ENCODE data around the gene GJB1. TPM values are rescaled to one million over a fixed set of nuclear protein-coding genes. Genes with fewer than 3 reads are reported as not detected.

Gene GJB1
- total and polyA plus RNA-seq, 11 donors, result not detected

GRCh38 chrX:71236836-71237235 is 13.8 kb downstream of the GJB1 start:
- Histone ChIP-seq H3K4me3 (no peak overlapping the region), H3K36me3 (peaks cover 0 to 20% (median 12%) of the 10 kb centered on the region in 9 donors), H3K4me1 (no peaks in the 10 kb centered on the region), H3K9me3 (no peaks in the 10 kb centered on the region), H3K27ac (no peak overlapping the region), H3K27me3 (no peaks in the 10 kb centered on the region)
- DNase-seq (no peak), ATAC-seq (no peak)
- 88 to 100% (median 93%) methylated on average over 1 of the region's 1 CpG for WGBS, 4 donors
- no peak for TF ChIP-seq POLR2A (IDR thresholded peaks at IDR 0.05)
- TF ChIP-seq CTCF (IDR thresholded peaks at IDR 0.05), result no peak
- intact Hi-C loops (cut with DNase I), result no loop called here

- DNase-seq (no peak), ATAC-seq (no peak)
- H3K4me1 ChIP-seq, result no peaks in the 10 kb centered on the region
- no peaks in the 10 kb centered on the region for H3K27me3 ChIP-seq
- no peaks in the 10 kb centered on the region for H3K9me3 ChIP-seq
- 77 to 95% (median 89%) methylated on average over 3 of the region's 3 CpGs for WGBS, 4 donors
- peaks cover 0 to 48% (median 40%) of the 10 kb centered on the region in 9 donors for H3K36me3 ChIP-seq
- TF ChIP-seq CTCF (IDR thresholded peaks at IDR 0.05), result no peak
- no peak overlapping the region for H3K4me3 ChIP-seq
- no peak overlapping the region for H3K27ac ChIP-seq
- intact Hi-C loops (cut with DNase I), result no loop called here
Observed at GRCh38 chrX:71239781-71240180, 16.8 kb downstream of the GJB1 start.

- Histone ChIP-seq H3K36me3 (peaks cover 0 to 62% (median 52%) of the 10 kb centered on the region in 9 donors), H3K9me3 (no peaks in the 10 kb centered on the region), H3K27me3 (no peaks in the 10 kb centered on the region), H3K27ac (no peak overlapping the region), H3K4me1 (no peaks in the 10 kb centered on the region), H3K4me3 (no peak overlapping the region)
- ATAC-seq (no peak), DNase-seq (no peak)
- 72 to 83% (median 78%) methylated on average over 6 of the region's 6 CpGs for WGBS, 4 donors
- intact Hi-C loops (cut with DNase I), result no loop called here
- TF ChIP-seq CTCF (IDR thresholded peaks at IDR 0.05) (no peak), POLR2A (IDR thresholded peaks at IDR 0.05) (no peak)
Observed at GRCh38 chrX:71241301-71241700, 18.3 kb downstream of the GJB1 start.

- Histone ChIP-seq H3K4me3 (no peak overlapping the region), H3K36me3 (peaks cover 0 to 90% (median 70%) of the 10 kb centered on the region in 9 donors), H3K27me3 (no peaks in the 10 kb centered on the region), H3K27ac (no peak overlapping the region), H3K4me1 (no peaks in the 10 kb centered on the region), H3K9me3 (no peaks in the 10 kb centered on the region)
- ATAC-seq, result no peak
- no peak for TF ChIP-seq CTCF (IDR thresholded peaks at IDR 0.05)
- TF ChIP-seq POLR2A (IDR thresholded peaks at IDR 0.05), result no peak
- no peak for DNase-seq
- 82 to 95% (median 93%) methylated on average over 9 of the region's 9 CpGs for WGBS, 4 donors
- intact Hi-C loops (cut with DNase I), result no loop called here
Observed at GRCh38 chrX:71244359-71245128, 21.5 kb downstream of the GJB1 start.

Measured in heart left ventricle (tissue), 16 donors.